AML-193 (cell line): ENCODE measurements around the gene SLC12A7.
"Not testable (repeated sequence)": the region's sequence is repeated elsewhere in the genome, so short reads cannot be mapped to it uniquely, and the experiment has no call there.

Source experiments
- DNase-seq, 2 experiments: peaks; one replicate each; lab custom pipeline; 2025; lab: John Stamatoyannopoulos, UW

The SLC12A7 gene

DNA sequence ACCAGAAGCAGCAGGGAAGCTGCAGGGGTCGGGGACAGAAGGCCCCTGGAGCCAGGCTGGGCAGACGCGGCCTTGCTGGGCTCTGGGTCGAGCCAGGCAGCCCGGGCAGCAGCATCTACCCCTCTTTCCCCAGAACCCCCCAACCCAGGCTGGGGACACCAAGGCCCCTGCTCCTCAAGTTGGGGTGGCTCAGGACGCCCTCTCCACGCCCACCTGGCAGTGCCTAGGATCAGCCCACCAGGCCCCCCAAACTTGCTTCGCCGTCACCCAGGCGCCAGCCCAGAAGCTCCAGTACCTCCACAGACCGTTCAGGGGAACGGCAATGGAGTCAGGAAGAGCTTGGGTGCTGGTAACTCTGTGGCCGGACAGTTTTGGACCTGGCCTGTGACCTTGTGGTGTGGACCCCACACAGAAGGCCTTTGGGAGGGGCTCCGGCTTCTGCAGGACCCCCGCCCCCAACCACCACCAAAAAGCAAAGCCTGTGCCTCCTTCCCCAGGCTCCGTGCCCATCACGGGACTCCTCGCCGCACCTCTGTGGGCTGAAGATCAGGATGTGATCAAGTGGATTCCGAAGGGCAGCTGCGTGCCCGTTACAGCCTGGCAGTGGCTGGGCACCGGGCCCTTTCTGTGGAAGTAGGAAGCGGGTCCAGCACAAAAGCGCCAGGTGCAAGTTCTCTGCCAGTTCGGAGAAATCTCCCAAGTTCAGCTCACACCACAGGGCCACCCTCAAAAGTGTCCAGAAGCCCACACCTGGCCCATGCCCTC, 2.1 kb downstream of the SLC12A7 start:
- DNase-seq = no peak

DNA sequence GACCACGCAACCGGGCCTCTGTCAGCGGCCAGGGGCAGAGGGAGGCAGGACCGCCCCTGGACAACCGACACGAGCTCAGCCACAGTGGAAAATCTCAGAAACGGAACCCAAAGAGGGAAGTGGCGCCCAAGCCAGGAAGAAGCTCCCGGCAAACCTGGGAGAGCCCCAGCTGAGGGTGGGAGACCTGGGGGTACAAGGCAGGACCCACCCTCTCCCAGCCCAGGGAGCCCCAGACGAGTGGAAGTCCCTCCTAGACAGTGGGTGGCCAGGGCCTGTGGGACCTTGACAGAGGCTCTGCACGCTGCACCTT, 3.0 kb downstream of the SLC12A7 start:
- peak in 1 of 2 experiments; percentile 10 for DNase-seq

DNA sequence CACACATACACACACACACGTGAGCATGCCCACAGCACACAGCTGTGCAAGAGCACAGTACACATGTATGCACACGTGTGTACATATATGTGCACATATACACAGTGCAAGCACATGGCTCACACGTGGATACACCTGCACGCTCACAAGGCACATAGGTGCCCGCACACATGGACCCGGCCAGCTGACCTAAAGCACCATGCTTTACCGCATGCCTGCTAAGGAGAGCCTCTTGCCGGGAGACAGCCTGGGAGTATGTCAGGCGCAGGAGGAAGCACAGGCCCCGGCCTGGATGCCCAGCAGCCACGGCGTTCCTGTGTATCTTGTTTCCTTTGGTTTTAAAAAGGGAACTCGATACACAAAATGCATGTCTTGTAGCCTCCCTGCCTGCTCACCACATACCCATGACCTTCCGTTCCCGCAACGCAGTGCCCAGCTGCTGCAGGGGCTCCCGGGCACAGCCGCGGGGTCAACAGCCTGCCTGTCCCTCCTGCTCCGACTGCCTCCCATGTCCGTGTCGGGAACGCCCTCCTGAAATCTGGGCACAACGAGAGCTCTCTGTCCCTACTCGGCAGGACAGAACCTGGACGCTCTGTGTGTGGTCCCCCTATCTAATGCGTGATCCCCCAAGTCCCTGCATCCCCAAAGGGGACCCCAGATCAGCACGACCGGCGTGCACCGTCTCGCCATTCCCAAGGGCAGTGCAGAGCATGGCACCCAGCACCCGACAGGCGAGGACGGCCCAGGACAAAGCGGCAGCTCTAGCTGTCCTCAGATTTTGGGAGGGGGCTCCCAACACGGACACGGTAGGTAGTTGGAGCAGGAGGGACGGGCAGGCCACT, 3.6 kb downstream of the SLC12A7 start:
- DNase-seq = peak; percentile 20 to 33

DNA sequence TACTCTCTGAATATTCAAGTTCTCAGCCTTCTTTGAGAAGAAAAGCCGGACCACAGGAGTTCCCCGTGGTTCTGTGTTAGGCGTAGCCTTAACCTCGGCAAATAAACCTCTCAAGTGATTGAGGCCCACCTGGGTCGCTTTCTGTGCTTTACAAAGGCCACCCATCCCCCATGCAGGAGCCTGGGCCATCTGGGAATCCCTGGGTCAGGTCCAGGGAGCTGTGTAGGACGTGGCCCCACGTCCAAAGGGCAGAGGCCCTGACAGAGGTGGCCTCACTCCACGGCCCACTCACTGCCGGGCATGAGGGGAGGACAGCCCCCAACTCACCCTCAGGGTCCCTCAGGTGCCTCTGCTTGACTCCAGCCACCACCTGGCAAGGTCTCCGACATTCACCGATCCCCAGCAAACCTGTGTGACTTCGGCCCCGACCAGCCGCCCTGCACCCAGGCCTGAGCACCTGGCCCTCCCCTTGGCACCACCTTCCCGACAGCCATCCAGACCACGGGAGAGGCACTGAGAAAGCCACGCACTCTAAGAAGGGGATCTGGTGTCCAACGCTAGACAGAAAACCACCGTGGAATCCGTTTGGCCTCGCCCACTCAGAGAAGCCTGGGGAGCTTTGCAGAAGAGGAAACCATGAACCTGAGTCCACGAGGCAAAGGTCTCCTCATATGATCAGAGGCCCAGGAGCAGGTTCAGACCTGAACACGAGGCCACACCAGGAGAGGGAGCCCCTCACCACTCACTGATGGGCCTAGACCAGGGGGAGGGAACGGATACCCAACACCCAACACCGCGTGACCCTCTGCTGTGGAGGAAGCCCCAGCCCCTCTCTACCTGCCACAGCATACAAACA, 4.5 kb downstream of the SLC12A7 start:
- no peak for DNase-seq

DNA sequence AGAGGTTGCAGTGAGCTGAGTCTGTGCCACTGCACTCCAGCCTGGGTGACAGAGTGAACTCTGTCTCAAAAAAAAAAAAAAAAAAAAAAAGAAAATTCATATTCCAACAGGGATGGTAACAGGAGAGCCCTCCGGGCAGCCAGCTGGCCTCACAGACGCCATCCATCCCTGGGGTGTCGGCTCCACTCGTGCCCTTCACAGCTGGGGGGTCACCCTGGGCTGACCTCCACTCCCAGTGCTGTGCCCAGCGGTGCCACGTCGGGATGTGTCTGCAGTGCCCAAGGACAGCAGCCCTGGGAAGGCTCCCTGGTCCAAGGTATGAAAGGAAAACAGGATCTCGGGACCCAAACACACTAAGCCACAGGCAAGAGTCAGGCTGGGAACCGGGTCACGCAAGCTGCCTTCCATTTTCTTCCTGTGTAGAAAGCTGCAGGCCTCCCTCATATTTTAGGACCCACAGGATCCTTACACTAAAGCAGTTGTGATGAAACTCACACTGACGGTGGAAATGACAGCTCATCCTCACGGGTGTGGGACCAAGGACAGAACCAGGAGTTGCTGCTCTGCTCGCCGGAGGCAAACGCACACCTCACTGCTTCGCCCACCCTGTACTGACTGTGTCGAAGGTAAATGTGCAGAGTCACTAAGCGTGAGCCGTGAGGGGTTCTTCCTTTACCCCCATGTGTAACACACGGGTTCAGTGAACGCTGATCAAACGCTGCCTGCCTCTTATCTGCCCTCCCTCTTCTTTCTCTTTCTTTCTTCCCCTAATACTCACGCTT, 5.3 kb downstream of the SLC12A7 start:
- DNase-seq = peak in 1 of 2 experiments; percentile 6

DNA sequence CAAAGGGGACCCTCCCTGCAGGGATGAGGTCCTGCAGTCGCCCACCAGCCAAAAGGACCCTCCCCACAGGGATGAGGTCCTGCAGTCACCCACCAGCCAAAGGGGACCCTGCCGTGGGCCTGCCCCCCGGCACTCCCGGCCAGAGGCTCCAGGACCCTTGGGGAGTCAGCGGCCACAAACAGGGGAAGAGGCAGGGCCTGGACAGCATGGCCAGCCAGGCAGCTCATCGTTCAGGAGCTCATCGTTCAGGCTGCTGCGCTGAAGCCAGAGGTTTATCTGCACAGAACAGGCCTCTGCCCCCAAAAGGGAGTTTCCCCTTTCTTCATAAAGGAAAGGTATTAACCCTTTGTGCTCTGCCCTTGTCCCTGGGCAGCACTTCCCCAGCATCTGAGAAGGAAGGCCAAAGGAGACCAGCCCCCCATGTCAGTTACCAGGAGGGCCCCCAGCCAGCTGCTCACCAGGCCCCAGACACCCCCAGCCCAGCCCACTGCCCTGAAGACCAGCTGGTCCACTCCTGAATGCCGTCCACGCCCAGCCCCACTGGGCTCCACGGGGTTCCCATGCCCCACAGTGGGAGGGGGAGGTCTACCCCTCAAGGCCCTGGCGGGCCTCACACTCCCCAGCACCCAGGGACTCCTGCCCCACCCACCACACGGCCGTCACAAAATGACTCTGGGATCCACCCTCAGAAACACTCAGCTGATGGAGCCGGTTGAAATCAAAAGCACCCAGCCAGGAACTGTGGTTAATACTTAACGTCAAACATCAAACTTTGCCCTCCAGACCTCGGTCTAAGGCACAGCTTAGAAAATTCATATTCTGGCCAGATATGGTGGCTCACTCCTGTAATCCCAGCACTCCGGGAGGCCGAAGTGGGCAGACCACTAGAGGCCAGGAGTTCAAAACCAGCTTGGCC, 6.3 kb downstream of the SLC12A7 start:
- DNase-seq = peak in 1 of 2 experiments; percentile 12

DNA sequence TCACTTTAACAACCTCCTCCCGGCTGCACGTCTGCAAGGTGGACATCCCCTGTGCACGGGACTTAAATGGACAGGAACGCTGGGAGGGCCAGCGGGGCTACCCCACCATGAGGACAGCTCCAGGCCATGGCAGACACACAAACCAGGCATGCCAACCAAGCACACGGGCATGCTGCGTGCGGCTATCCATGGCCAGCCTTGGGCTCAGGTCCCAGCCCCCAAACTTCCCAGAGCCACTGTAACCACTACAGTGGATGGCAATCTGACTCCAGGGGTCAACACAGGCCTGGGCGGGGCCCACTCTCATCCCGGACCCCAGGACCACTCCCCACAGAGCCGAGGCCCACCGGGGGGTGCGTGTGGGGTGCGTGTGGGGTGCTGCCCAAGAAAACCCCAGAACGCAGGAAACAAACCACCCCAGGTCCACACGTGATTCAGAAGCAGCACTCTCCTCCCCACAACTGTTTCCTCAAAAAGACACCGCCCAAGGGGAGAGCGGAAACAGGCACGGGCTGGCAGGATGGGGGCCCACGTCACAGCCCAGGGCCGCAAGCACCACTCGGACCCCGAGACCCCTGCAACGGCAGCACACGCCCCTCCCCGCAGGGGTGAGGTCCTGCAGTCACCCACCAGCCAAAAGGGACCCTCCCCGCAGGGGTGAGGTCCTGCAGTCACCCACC, 7.4 kb downstream of the SLC12A7 start:
- DNase-seq = peak; percentile 33 to 37

DNA sequence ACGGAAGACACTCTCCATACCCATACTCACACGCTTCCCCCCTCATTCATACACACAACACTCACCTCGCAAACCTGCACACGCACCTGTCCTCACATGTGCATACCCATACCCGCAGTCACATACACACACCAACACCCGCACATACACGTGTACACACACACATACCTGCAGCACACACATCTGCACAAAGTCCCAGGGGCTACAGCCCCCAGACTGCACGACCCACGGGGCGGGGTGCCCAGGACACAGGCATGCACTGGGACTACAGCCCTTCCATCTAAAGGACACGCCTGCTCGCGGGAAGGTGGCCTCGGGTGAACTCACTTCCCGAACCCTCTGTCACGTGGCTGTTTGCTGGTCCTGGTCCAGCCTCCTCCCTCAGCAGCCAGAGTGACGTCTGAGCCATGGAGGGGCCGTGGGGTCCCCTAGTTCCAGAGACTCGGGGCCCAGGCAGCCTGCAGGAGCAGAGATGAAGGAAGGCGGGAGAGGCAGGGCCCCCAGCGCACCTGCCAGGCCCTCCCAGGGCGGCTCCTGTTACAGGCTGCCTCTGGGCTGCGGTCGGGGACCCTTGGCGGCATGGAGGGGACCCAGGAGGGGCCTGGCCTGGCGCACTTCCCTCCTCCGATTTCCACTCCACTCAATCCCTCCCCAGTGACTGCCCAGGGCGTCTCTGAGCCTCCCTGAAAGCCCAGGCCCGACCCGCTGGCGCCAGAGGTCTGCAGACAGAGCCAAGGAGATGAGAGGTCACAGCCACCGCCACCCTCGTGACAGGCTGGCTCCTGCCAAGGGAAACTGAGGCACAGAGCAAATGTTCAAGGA, 8.1 kb downstream of the SLC12A7 start:
- DNase-seq = no peak

DNA sequence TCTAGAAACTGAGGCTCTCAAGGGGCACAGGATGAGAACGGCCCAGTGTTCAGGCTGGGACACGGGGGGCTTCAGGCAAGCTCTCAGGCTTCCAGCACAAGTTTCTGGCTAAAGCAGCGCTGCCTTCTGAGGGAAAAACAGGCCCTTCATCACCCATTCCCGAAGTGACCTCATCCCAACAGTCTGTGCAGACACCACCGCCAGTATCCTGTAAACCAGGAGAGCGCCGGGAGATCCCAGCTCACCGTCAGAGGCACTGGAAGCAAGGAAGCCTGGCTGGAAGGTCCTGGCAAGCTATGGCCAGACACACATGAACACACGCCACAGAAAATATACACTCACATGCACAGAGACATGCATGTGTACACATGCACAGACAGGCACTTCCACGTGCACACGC, 8.8 kb downstream of the SLC12A7 start:
- DNase-seq = no peak

DNA sequence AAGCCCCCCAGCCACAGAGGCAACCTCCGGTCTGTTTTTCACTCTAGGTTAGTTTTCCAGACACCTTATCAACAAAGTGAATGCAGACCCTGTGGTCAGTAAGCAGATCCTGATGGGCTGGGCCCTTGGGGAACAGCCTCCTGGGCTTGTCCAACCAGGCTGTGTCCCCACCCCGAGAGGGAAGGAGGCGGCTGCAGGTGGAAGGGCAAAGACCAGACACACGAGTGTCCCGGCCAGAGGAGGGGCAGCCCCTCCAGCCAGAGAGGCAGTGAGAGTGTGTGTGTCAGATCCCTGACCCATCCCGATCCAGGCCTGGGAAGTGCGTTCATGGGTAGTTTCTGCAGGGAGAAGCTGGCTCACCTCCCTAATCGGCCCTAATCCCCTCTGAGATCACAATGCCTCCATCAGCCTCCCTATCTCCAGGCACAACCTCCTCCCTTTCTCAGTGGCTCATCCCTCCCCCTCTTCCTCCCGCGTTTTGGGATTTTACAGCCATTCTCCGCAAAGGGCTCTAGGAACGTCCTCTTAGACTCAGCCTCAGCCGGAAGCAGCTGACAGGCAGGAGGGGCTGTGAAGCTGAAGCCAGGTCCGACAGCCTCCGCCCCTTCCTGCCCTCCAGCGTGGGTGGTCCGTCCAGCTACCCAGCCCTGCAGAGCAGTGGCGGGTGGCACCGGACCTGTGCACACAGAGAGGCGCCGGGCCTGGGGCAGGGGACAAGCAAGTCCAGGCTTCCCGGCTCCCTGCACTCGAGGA, 9.7 kb downstream of the SLC12A7 start:
- no peak for DNase-seq

DNA sequence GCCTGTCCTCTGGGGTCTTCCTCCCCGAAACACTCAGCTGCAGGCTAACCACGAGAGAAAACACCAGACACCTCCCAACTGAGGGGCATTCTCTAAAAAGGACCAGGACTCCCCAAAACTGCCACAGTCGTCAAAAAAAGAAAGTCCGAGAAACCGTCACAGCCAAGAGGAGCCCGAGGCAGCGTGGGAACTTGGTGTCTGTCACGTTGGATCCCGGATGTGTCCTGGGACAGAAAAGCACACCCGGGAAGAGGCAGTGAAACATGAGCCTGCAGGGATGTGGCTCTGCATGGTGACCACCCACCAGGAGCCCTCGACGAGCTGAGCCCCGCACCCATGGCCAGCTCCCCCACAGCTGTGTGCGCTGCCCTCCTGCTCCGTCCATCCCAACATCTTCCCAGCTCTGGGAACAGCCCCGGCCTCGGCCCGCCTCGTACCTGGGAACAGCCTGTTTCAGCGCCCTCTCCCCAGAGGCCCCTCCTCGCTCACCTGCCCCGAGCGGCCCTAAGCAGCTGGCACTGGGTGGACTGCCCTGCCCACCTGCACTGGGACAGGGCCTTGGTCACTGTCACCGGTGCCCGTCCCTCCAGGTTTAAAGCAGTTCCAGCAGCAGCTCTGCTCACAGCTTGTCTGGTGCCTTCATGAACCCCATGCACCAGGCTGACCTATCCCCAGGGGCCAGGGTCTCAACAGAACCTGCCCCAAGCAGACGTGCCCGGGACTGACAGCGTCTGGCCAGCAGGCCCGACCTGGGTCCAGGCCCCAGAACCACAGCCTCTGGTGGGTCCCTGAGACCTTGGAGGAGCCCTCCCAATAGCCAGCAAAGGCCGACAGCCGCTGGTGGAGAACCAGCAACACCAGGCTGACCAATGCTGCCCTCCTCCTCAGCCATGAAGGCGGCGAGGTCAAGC, 10.9 kb downstream of the SLC12A7 start:
- no peak for DNase-seq

DNA sequence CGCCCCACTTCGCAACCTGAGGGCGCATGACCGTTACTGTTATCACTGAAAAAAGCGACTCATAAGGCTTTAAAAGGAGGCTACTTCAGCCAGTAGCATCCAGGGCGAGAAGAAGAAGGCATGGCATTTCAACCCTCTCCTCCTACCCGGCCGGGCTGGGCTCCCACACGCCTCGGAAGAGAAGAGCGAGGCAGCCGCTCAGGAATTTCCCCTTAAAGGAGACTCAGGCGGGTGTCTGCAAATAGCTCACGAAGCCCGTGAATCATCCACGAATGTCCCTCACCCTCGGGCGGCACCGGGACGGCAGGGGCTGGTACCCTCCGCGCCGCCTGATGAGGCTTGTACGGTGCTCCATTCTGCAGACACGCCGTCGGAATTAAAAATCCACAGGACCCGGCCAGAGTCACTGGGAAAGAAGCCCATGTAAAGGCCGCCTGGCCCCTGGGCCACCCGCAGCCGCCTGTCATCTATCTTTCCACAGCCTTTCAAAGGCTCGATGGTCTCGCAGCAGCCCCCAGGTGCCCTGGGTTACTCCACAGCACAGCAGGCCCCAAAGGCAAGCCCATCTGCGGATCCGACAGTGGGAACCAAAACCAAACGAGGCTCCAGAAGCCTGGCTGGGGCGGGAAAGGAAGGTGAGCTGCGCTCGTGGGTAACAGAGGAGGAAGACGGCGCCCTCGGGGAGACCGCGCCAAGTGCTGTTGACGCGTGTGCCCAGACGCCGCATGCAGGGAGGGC, 11.8 kb downstream of the SLC12A7 start:
- DNase-seq = no peak

DNA sequence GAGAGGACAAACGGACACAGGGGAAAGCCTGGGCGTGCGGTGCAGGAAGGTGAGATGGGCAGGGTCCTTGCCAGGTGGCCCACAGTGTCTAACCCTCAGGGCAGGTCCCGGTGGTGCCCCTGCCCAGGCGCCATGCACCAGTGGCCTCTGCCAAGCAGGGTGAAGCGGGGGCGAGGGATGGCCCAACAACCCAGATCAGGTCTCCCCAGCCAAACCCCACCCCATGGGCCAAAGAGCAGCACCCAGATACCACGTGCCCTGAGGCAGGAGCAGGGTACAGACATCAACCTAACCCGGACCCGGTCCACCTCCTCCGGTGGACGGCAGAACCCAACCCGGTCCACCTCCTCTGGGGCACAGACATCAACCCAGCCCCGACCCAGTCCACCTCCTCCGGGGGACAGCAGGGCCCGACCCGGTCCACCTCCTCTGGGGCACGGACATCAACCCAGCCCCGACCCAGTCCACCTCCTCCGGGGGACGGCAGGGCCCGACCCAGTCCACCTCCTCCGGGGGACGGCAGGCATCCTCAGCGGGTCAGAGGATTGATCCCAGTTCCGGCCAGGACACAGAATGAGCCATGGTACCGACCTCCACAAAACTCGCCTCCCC, 12.8 kb downstream of the SLC12A7 start:
- no peak for DNase-seq

DNA sequence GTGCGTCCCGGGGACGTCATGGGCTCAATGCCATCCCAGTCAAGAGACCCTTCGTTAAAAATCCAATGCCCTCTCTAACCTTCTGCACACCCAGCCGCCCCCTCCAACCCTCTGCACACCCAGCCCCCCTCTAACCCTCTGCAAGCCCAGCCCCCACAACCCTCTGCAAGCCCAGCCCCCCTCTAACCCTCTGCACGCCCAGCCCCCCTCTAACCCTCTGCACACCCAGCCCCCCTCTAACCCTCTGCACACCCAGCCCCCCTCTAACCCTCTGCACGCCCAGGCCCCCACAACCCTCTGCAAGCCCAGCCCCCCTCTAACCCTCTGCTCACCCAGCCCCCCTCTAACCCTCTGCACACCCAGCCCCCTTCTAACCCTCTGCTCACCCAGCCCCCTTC, 13.9 kb downstream of the SLC12A7 start:
- DNase-seq = not testable (repeated sequence)

DNA sequence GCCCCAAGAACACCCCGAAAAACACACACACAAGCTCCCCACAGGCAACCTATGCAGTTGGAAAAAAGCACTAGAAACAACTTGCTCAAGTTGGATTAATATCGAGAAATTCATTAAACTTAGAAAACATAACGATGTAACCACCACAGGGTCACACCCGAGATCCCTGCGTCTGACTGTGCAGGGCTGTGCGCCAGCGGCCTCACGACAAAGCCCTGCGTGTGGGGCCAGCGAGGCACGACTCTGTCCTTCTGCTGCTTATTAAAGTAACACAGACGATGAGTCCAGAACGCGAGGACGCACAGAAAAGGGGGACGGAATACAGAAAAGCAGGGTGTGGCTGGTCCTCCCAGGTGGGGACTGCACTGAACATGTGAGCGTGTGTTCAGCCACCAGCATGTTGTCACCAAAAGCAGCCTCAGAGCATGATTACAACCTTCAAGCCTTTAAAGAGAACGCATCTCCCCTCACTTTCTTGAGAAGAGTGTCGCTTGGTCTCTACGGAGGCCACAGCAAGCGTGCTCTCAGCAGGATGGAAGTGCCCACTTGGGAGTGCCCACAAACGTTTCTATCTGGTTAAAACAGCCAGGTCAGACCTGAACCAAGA, 14.4 kb downstream of the SLC12A7 start:
- DNase-seq = no peak

DNA sequence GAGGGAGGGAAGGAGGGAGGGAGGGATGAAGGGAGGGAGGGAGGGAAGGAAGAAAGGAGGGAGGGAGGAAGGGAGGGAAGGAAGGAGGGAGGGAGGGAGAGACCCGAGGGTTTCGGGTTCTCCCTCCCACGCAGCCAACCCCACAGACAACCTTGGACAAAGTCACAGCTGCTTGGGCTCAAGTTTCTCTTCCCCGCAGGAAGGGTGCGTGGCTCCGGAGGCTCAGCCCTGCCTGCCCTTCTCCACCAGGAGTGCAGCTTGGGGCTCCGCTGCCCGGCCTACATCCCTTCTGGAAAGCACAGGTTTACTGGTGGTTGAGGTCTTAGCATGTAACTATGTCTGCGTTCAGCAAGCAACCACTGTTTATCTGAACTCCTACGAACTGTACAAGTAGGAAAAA, 15.0 kb downstream of the SLC12A7 start:
- DNase-seq = no peak
